Measurements from ENCODE around the gene CDH22. TPM values are rescaled to one million over a fixed set of nuclear protein-coding genes. Genes with fewer than 3 reads are reported as not detected.

CDH22 gene
- total and polyA plus RNA-seq, 9 of the 15 experiments (the other 6 are each of a cell fraction or from before 2014, with no cell fraction given): 0.07 to 0.08 TPM; not detected in 7

DNA sequence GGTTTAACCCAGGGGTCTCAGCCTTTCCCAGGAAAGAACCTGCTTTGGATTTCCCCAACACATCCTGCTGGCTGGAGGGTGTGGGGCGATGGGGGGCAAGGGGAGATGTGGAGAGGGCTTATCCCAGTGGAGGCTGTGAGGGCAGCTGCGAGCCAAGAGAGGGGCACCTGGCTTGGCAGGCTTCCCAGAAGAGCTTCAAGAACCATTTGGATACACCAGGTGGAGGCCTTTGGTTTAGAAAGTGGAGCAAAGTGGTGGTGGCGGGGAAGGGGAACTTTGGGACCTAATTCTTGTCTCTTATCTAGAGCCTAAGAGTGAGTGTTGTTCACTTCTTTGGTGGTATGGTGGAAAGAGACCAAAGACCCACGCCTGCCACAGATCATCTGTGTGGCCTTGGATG lies 177.8 kb downstream of the CDH22 start:
- Histone ChIP-seq H3K27ac (ENCODE audit: extremely low read depth, low read depth, low read length) (no peak overlapping the region), H3K27me3 (ENCODE audit: control insufficient read depth in 2 of 2, insufficient read depth in 2 of 2, low read length in 2 of 2) (peaks cover 5 to 29% of the 10 kb centered on the region in 2 experiments; a peak in 4 of 5 replicates), H2AFZ (ENCODE audit: low read depth, low read length) (no peak overlapping the region), H3K4me1 (replicated peaks in 1 of 2; ENCODE audit: control insufficient read depth in 2 of 2, insufficient read depth in 2 of 2, low read length in 2 of 2) (0 out of 5 replicates have a peak, but pooled peaks cover 0 to 7% of the 10 kb centered on the region in 2 experiments), H3K9me1 (ENCODE audit: control insufficient read depth, insufficient read depth, low read length) (no peaks in the 10 kb centered on the region), H3K9ac (ENCODE audit: insufficient read depth in 1 of 2, low read depth in 2 of 2, low read length in 2 of 2) (no peak overlapping the region), H3K36me3 (ENCODE audit: control insufficient read depth, insufficient read depth, low read length) (no peaks in the 10 kb centered on the region), H4K20me1 (replicated peaks; ENCODE audit: control insufficient read depth, insufficient read depth, low read length) (peaks cover 8% of the 10 kb centered on the region), H3K4me2 (ENCODE audit: insufficient read depth, low read length) (no peak overlapping the region), H3K9me3 (replicated peaks; ENCODE audit: control insufficient read depth, insufficient read depth, low read depth, low read length) (no peaks in the 10 kb centered on the region), H3K4me3 (no peak overlapping the region), H3K79me2 (ENCODE audit: control insufficient read depth, insufficient read depth, low read length) (no peaks in the 10 kb centered on the region)
- intact Hi-C loops (cut with micrococcal nuclease): loop anchor here (5.0 kb wide), 2 partner anchors 108 to 177 kb away; partner anchors contain the start of gene CDH22
- no peak for TF ChIP-seq ZNF717 (CRISPR knock-in tag; IDR thresholded peaks at IDR 0.05)
- TF ChIP-seq ZNF184 (CRISPR knock-in tag; IDR thresholded peaks at IDR 0.05): no peak
- no peak for TF ChIP-seq ZNF398 (CRISPR knock-in tag; IDR thresholded peaks at IDR 0.05)
- TF ChIP-seq GABPB1 (CRISPR knock-in tag; IDR thresholded peaks at IDR 0.05): no peak
- TF ChIP-seq PTRF (tag; IDR thresholded peaks at IDR 0.05): no peak
- no peak for TF ChIP-seq CBX5 (IDR thresholded peaks at IDR 0.05; ENCODE audit: borderline replicate concordance, low read depth)
- no peak for TF ChIP-seq BCOR (IDR thresholded peaks at IDR 0.05)
- no peak for TF ChIP-seq CREBBP (IDR thresholded peaks at IDR 0.05; ENCODE audit: low read depth, low read length)
- no peak for TF ChIP-seq SMARCB1 (IDR thresholded peaks at IDR 0.05; ENCODE audit: insufficient read length, low read depth)
- TF ChIP-seq ZNF232 (CRISPR knock-in tag; IDR thresholded peaks at IDR 0.05): no peak
- TF ChIP-seq SMARCA5 (IDR thresholded peaks at IDR 0.05): no peak
- TF ChIP-seq POU5F1 (IDR thresholded peaks at IDR 0.05; ENCODE audit: borderline replicate concordance, low read depth, low read length, partially characterized antibody): no peak
- no peak for TF ChIP-seq HOXB6 (CRISPR knock-in tag; IDR thresholded peaks at IDR 0.05; ENCODE audit: borderline replicate concordance)
- no peak for TF ChIP-seq KDM4B (IDR thresholded peaks at IDR 0.05; ENCODE audit: borderline replicate concordance in 2 of 2, low read depth in 1 of 2)
- in situ Hi-C loops (cut with MboI): loop anchor here (25.0 kb wide), 1 partner anchor 182 kb away; the partner anchor contains the start of gene CDH22
- FAIRE-seq (no peak), ATAC-seq (no peak), DNase-seq (ENCODE audit: extremely low read depth in 1 of 4, low spot score in 3 of 4) (no peak)
- BruUV-seq (replicated peaks): no TSS peak
- ChIA-PET POLR2A (no interaction called here), CTCF (ENCODE audit: low intra/inter-chr PET ratio) (interaction anchor here (0.6 kb wide), 1 partner anchor 472 kb away, joined by 3 read pairs; no protein-coding TSS in a partner anchor)
- 0% methylated on average over 4 of the region's 4 CpGs for WGBS (ENCODE audit: insufficient coverage, low coverage, missing lambda C conversion rate)
